GM12878 (cell line): Measurements from ENCODE around the gene VPS33B. TPM values are rescaled to one million over a fixed set of nuclear protein-coding genes. Genes with fewer than 3 reads are reported as not detected.

Experiments used
- ATAC-seq: fragments of 200-7000 bp; cut with Tn5 transposase; 3 replicates; pipeline ENCODE4 v1.9.1; 2020; ENCODE audit warnings: mild to moderate bottlenecking, moderate library complexity
- BruUV-seq: library from RNA; stranded (reverse); fragments of 400-500 nt; replicated peaks from 2 replicates; lab custom pipeline; 2021; lab: Mats Ljungman, UMichigan
- CTCF ChIA-PET: fragments of 300-600 bp; sonication (Branson Sonifier 250); formaldehyde crosslinking; extraction: SDS; loops from one replicate; lab custom pipeline; 2021; ENCODE audit warnings: inconsistent platforms; lab: Yijun Ruan, JAX
- POLR2A ChIA-PET: fragments of 350-600 bp; formaldehyde crosslinking; extraction: SDS; loops from one replicate; lab custom pipeline; 2021; ENCODE audit warnings: inconsistent platforms; lab: Charles Lee
- RAD21 ChIA-PET: fragments of 300-600 bp; sonication (Branson Sonifier 250); formaldehyde crosslinking; loops from one replicate; lab custom pipeline; 2023; ENCODE audit warnings: antibody characterized with exemption; ENCODE audit not compliant: unreplicated experiment; lab: Charles Lee
- SMC1A ChIA-PET: fragments of 300-600 bp; sonication (Branson Sonifier 250); formaldehyde crosslinking; loops from one replicate; lab custom pipeline; 2023; ENCODE audit not compliant: unreplicated experiment, uncharacterized antibody; lab: Charles Lee
- DNase-seq: peaks from one replicate; pipeline ENCODE4 v3.0.0-alpha.2; 2011; ENCODE audit warnings: low read depth, low spot score
- FAIRE-seq: peaks from 3 replicates; lab custom pipeline; 2011; peaks lifted over from hg19 to GRCh38; lab: Jason Lieb, UNC
- H2AFZ ChIP-seq: 2 replicates; pipeline ENCODE4 v1.6.0; 2011; ENCODE audit warnings: low read depth, low read length, control low read depth; ENCODE audit not compliant: control insufficient read depth
- H3K27ac ChIP-seq: 2 replicates; pipeline ENCODE4 v1.5.1; 2011; ENCODE audit warnings: control low read depth; ENCODE audit not compliant: control insufficient read depth, insufficient read depth
- H3K27me3 ChIP-seq, 2 experiments: replicated peaks in 1 of 2; 2 replicates each; pipeline versions ENCODE4 v1.6.0 to v1.6.1; 2011; ENCODE audit warnings: low read length in 1 of 2; ENCODE audit not compliant: control insufficient read depth in 2 of 2, insufficient read depth in 2 of 2
- H3K36me3 ChIP-seq, 2 experiments: 2 replicates each; pipeline ENCODE4 v1.5.1; 2011; ENCODE audit warnings: low read length in 1 of 2; ENCODE audit not compliant: control insufficient read depth in 2 of 2, insufficient read depth in 2 of 2
- H3K4me1 ChIP-seq: 2 replicates; pipeline ENCODE4 v1.6.1; 2011; ENCODE audit warnings: mild to moderate bottlenecking, low read length, moderate library complexity, mixed read lengths; ENCODE audit not compliant: control insufficient read depth, insufficient read depth
- H3K4me2 ChIP-seq: 2 replicates; pipeline ENCODE4 v1.6.0; 2011; ENCODE audit warnings: control low read depth; ENCODE audit not compliant: control insufficient read depth, insufficient read depth
- H3K4me3 ChIP-seq: fragments of 200-600 bp; sonication (generic); 2 replicates; pipeline ENCODE4 v1.5.1; 2016
- H3K79me2 ChIP-seq: 2 replicates; pipeline ENCODE4 v1.6.0; 2011; ENCODE audit warnings: low read length; ENCODE audit not compliant: control insufficient read depth, insufficient read depth
- H3K9ac ChIP-seq: 2 replicates; pipeline ENCODE4 v1.8.0; 2011; ENCODE audit warnings: low read length, control low read depth, mixed read lengths; ENCODE audit not compliant: control insufficient read depth, insufficient read depth
- H3K9me3 ChIP-seq: replicated peaks from 3 replicates; pipeline ENCODE4 v1.5.1; 2011; ENCODE audit warnings: mild to moderate bottlenecking, low read length; ENCODE audit not compliant: control insufficient read depth, insufficient read depth
- H4K20me1 ChIP-seq: 2 replicates; pipeline ENCODE4 v1.6.0; 2011; ENCODE audit not compliant: control insufficient read depth, insufficient read depth
- E4F1 ChIP-seq: fragments of 450-650 bp; IDR thresholded peaks from 2 replicates; pipeline ENCODE4 v1.6.1; 2018; ENCODE audit warnings: borderline replicate concordance, mild to moderate bottlenecking; ENCODE audit not compliant: partially characterized antibody
- MEF2B ChIP-seq: fragments of 450-650 bp; IDR thresholded peaks from 2 replicates; pipeline ENCODE4 v1.6.1; 2018; ENCODE audit warnings: mild to moderate bottlenecking, moderate library complexity; ENCODE audit not compliant: partially characterized antibody, poor library complexity, severe bottlenecking
- NFYA ChIP-seq: IDR thresholded peaks from 2 replicates; pipeline ENCODE4 v1.6.1; 2011; ENCODE audit warnings: low read depth, mild to moderate bottlenecking, low read length, improper control_type of control experiment, borderline replicate concordance
- PAX8 ChIP-seq: fragments of 450-650 bp; IDR thresholded peaks from 2 replicates; pipeline ENCODE4 v1.6.1; 2017; ENCODE audit warnings: mild to moderate bottlenecking, moderate library complexity
- RCOR1 ChIP-seq: conservative IDR thresholded peaks from 2 replicates; pipeline ENCODE4 v1.6.1; 2012; ENCODE audit warnings: low read depth, low read length, improper control_type of control experiment
- SP1 ChIP-seq: IDR thresholded peaks from one replicate; pipeline ENCODE4 v1.6.1; 2011; ENCODE audit warnings: low read depth, low read length
- STAT1 ChIP-seq: fragments of 450-650 bp; conservative IDR thresholded peaks from 2 replicates; pipeline ENCODE4 v1.6.1; 2014; ENCODE audit warnings: antibody characterized with exemption, mild to moderate bottlenecking
- SUZ12 ChIP-seq: fragments of 200-600 bp; sonication (generic); IDR thresholded peaks from one replicate; pipeline ENCODE4 v1.6.1; 2018; ENCODE audit warnings: antibody characterized with exemption, mild to moderate bottlenecking; ENCODE audit not compliant: unreplicated experiment
- TAF1 ChIP-seq: IDR thresholded peaks from 2 replicates; pipeline ENCODE4 v1.6.1; 2011; ENCODE audit warnings: mild to moderate bottlenecking, low read depth, low read length, borderline replicate concordance
- TARDBP ChIP-seq: IDR thresholded peaks from 2 replicates; pipeline ENCODE4 v1.6.1; 2016; ENCODE audit warnings: borderline replicate concordance
- WGBS: methylation state at CpG from one replicate; pipeline ENCODE4 v1.1.6; 2016; ENCODE audit warnings: low lambda C conversion rate; ENCODE audit not compliant: insufficient replicate concordance, insufficient coverage; ENCODE audit errors: missing lambda C conversion rate; 5-methylcytosine and 5-hydroxymethylcytosine counted together
- in situ Hi-C: fragments of 300-500 bp; cut with MboI; formaldehyde crosslinking; loops from 9 replicates; pipeline ENCODE4 v1.14.3; 2018; ENCODE audit warnings: mixed read lengths
- intact Hi-C: fragments of 100-400 bp; cut with micrococcal nuclease; formaldehyde crosslinking; loops from one replicate; pipeline ENCODE4 v1.14.2; 2022; ENCODE audit not compliant: unreplicated experiment
- polyA plus RNA-seq, 11 experiments: library from polyadenylated mRNA; depleted of rRNA in 4 of 11; unstranded in 6 of 11; stranded (reverse) in 5 of 11; fragments of >200 nt; fragmentation: Nextera tagmentation in 4 of 11; fragmentation: Illumina TruSeq in 1 of 11; extraction: Ambion mirVana in 4 of 11; extraction: Trizol in 1 of 11; gene quantifications; 1 replicate in 1 of 11; 2 replicates in 10 of 11; pipeline versions ENCODE4 v1.2.1 to v1.2.3, GENCODE V29; 2011 to 2016; ENCODE audit warnings: inconsistent platforms in 2 of 11, missing spikeins in 2 of 11, low read depth in 1 of 11
- total RNA-seq, 4 experiments: library from RNA; depleted of rRNA in 3 of 4; stranded (reverse); fragments of >200 nt in 3 of 4; fragmentation: Illumina TruSeq in 1 of 4; extraction: Trizol in 1 of 4; gene quantifications; 2 replicates each; pipeline versions ENCODE4 v1.2.1 to v1.2.3, GENCODE V29; 2013 to 2021
- TF ChIP-seq, protein P1 (sequence below): IDR thresholded peaks from 2 replicates; pipeline ENCODE4 v1.6.1; 2012; ENCODE audit warnings: low read length, inconsistent platforms

Gene VPS33B
- total and polyA plus RNA-seq, 10 of the 15 experiments (the other 5 are each of a cell fraction or from before 2014, with no cell fraction given): 11.4 to 21.5 (median 15.2) TPM

DNA sequence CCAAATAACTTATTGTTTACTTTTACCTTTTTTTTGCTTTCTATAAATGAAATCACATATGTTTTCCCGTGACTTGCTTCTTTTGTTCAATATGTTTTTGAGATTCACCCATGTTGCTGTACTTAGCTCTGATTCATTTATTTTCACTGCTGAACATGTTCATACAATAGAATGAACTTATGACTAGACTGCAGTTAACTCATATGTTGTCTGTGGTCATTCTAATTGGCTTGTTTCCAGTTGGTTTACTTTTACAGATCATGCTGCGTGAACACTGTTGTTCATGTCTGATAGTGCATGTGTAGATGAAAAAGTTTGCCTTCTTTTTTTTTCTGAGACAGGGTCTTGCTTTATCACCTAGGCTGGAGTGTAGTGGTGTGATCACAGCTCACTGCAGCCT is 46.0 kb upstream of the VPS33B start:
- H3K79me2 ChIP-seq: no peaks in the 10 kb centered on the region
- no peaks in the 10 kb centered on the region for H3K4me1 ChIP-seq
- no peak overlapping the region for H3K9ac ChIP-seq
- DNase-seq: no peak
- no peak overlapping the region for H3K4me2 ChIP-seq
- H3K9me3 ChIP-seq: no peaks in the 10 kb centered on the region; the same call in 2 of the 3 replicates
- no TSS peak for BruUV-seq
- no peak overlapping the region for H3K27ac ChIP-seq
- no peak overlapping the region for H3K4me3 ChIP-seq
- POLR2A ChIA-PET: no interaction called here
- FAIRE-seq: no peak
- RAD21 ChIA-PET: no interaction called here
- H2AFZ ChIP-seq: no peak overlapping the region
- SMC1A ChIA-PET: interaction anchor here (1.1 kb wide), 1 partner anchor 9 kb away, joined by 3 read pairs; no protein-coding TSS in a partner anchor
- 71% methylated on average over 2 of the region's 2 CpGs for WGBS
- intact Hi-C loops (no loop called here), in situ Hi-C loops (no loop called here)
- no peak for ATAC-seq
- H4K20me1 ChIP-seq: no peaks in the 10 kb centered on the region
- no peaks in the 10 kb centered on the region; a peak in 1 of 4 replicates for H3K27me3 ChIP-seq
- CTCF ChIA-PET: interaction anchor here (0.7 to 2.3 kb wide), 4 partner anchors 9 to 203 kb away, joined by 3 to 14 read pairs (median 4); no protein-coding TSS in a partner anchor
- no peaks in the 10 kb centered on the region for H3K36me3 ChIP-seq
- no peak for TF ChIP-seq MEF2B
- TF ChIP-seq RCOR1: no peak

DNA sequence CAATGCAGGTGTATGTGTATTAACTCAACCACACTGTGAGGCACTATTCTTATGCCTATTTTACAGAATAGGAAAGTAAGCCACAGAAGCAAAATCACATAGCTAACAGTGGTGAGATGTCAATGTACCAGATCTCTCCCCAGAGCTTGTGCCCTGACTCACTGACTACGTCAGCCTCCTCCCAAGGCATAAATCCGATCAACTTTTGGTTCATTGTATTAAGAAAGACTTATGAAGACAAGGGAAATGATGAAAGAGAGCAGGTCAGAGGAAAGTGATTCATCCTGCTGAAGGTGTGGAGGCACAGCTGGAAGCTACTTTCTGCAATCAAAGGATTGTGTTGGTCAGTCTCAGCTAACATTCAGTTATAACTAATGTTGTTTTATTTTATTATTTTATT is 44.6 kb upstream of the VPS33B start:
- BruUV-seq: no TSS peak
- Histone ChIP-seq H3K4me2 (no peak overlapping the region), H4K20me1 (no peaks in the 10 kb centered on the region), H3K9me3 (no peaks in the 10 kb centered on the region; the same call in 2 of the 3 replicates), H3K4me3 (no peak overlapping the region), H3K9ac (no peak overlapping the region), H3K79me2 (no peaks in the 10 kb centered on the region), H3K27ac (no peak overlapping the region), H3K27me3 (no peaks in the 10 kb centered on the region; a peak in 1 of 4 replicates), H3K4me1 (no peaks in the 10 kb centered on the region), H2AFZ (no peak overlapping the region), H3K36me3 (no peaks in the 10 kb centered on the region)
- RAD21 ChIA-PET: interaction anchor here (1.0 kb wide), 1 partner anchor 205 kb away, joined by 3 read pairs; no protein-coding TSS in a partner anchor
- WGBS: 56% methylated on average over 2 of the region's 2 CpGs
- POLR2A ChIA-PET: no interaction called here
- CTCF ChIA-PET: interaction anchor here (1.4 to 2.3 kb wide), 4 partner anchors 8 to 180 kb away, joined by 3 to 14 read pairs (median 4); no protein-coding TSS in a partner anchor
- FAIRE-seq: no peak
- DNase-seq: no peak
- intact Hi-C loops: no loop called here
- ATAC-seq: no peak
- in situ Hi-C loops: no loop called here
- SMC1A ChIA-PET: interaction anchor here (0.6 to 1.5 kb wide), 2 partner anchors 11 to 40 kb away, joined by 3 to 6 read pairs; no protein-coding TSS in a partner anchor
- TF ChIP-seq SP1 (no peak), PAX8 (no peak), SUZ12 (no peak), TARDBP (no peak), TAF1 (no peak), NFYA (no peak), STAT1 (no peak), E4F1 (no peak)
- TF ChIP-seq, protein P1, sequence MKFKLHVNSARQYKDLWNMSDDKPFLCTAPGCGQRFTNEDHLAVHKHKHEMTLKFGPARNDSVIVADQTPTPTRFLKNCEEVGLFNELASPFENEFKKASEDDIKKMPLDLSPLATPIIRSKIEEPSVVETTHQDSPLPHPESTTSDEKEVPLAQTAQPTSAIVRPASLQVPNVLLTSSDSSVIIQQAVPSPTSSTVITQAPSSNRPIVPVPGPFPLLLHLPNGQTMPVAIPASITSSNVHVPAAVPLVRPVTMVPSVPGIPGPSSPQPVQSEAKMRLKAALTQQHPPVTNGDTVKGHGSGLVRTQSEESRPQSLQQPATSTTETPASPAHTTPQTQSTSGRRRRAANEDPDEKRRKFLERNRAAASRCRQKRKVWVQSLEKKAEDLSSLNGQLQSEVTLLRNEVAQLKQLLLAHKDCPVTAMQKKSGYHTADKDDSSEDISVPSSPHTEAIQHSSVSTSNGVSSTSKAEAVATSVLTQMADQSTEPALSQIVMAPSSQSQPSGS: no peak
